Measurements from ENCODE around the gene TRAP1.

Gene TRAP1

DNA sequence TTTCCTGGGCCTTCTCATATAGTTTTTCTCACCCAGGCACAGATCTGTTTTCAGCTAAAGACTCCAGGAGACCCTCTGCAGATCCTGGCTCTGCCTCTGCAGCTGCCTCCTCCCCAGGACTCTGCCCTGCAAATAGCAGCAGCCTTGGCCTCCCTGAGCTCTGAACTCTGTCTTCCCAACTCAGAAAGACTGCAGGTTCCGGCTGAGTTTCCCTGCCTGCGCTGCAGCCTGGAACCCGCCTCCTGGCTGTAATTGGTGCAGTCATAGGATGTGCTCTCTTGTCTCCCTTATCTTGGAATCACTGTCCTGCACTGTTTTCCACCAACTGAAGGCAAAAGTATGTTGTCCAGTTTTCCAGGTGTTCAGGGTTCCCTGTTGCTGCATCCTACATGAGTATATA is 77.1 kb downstream of the TRAP1 start:
- DNase-seq (ENCODE audit: low spot score): no peak
- TF ChIP-seq, protein P1, sequence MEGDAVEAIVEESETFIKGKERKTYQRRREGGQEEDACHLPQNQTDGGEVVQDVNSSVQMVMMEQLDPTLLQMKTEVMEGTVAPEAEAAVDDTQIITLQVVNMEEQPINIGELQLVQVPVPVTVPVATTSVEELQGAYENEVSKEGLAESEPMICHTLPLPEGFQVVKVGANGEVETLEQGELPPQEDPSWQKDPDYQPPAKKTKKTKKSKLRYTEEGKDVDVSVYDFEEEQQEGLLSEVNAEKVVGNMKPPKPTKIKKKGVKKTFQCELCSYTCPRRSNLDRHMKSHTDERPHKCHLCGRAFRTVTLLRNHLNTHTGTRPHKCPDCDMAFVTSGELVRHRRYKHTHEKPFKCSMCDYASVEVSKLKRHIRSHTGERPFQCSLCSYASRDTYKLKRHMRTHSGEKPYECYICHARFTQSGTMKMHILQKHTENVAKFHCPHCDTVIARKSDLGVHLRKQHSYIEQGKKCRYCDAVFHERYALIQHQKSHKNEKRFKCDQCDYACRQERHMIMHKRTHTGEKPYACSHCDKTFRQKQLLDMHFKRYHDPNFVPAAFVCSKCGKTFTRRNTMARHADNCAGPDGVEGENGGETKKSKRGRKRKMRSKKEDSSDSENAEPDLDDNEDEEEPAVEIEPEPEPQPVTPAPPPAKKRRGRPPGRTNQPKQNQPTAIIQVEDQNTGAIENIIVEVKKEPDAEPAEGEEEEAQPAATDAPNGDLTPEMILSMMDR (IDR thresholded peaks at IDR 0.05; ENCODE audit: extremely low read depth, missing control alignments): no peak

DNA sequence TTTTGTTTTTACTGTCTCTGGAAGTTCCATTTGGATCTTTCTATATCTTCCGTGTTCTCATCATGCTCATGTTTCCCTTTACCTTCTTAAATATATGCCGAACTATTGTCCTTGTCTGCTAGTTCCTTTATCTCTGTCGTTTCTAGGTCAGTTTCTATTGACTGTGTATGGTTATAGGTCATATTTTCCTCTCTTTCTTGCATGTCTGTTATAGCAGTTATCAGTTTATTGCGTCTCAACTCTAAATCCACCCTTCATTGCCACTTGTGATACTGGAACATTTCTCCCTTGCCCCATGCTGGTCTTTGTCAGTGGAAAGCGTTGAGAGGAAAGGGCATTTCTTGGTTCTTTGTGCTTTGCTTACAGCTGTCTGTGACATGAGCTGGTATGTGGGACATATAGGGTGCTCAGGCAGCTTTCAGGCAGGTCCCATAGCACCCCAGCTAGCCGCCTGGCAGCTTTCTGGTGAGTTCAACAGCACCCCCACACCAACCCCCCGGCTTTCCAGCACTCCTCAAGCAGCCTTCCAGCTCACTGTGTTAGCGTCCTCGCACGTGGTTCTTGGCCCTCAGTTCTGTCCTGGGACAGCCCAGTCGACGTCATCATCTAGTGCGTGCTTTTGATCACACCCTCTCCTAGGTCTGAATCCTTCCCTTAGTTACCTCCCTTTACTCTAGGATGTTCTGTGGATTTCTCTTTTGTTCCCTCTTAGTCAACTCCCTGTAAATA is 78.2 kb downstream of the TRAP1 start:
- TF ChIP-seq, protein P1 (IDR thresholded peaks at IDR 0.05; ENCODE audit: extremely low read depth, missing control alignments): no peak
- no peak for DNase-seq (ENCODE audit: low spot score)

DNA sequence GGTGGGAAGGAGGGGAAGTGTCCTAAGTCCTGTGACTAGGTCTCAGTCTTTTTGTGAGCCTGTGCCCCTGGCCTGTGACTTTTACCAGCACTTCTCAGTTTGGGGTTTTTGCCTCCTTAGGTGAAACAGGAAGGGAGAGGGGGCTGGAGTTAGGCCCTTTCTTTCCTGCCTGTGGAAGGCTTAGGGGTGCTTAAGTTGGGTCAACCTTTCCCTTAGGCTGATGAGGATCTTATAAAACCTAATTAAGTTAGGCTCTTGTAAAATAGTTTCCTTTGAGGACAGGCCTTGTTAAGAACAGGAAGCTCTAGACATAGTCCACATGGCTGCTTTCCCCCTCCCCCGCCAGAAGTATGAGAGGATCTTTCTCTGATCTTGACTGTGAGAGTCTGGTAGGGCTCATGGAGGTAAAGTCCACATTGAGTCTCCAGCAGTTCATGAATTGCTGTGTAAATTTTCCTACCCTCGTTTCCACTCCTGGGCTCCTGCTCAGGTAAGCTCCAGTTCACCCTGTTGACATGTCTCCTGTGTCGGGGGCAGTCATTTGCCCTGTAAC is 79.9 kb downstream of the TRAP1 start:
- DNase-seq (ENCODE audit: low spot score): peak; percentile 51
- TF ChIP-seq, protein P1 (IDR thresholded peaks at IDR 0.05; ENCODE audit: extremely low read depth, missing control alignments): no peak

DNA sequence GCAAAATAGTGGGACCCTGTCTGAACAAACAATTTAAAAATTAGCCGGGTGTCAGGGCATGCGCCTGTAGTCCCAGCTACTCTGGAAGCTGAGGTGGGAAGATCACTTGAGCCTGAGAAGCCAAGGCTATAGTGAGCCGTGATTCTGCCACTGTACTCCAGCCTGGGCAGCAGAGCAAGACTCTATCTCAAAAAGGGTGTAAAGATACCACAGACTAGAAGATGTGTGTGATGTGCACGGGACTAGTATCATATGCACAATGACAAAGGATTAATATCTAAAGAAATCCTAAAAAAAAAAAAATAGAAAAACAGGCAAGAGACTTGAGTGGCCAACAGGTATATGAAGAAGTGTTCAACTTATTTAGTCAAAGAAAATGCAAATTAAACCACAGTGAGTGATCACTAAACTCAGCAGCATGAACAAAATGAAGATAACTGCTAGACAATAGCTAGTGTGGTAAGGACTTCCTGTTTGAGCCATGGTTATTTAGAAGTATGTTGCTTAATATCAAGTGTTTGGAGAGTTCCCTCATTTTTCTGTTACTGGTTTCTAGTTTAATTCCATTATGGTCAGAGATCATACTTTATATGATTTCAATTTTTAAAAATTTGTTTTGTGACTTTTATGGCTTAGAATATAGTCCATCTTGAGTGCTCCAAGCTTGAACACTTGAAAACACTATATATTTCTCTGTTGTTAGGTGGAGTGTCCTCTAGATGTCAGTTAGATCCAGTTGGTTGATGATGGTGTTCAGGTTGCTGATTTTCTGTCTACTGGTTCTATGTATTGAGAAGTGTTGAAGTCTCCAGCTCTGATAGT is 91.2 kb downstream of the TRAP1 start:
- TF ChIP-seq, protein P1 (IDR thresholded peaks at IDR 0.05; ENCODE audit: extremely low read depth, missing control alignments): no peak
- DNase-seq (ENCODE audit: low spot score): peak; percentile 56

DNA sequence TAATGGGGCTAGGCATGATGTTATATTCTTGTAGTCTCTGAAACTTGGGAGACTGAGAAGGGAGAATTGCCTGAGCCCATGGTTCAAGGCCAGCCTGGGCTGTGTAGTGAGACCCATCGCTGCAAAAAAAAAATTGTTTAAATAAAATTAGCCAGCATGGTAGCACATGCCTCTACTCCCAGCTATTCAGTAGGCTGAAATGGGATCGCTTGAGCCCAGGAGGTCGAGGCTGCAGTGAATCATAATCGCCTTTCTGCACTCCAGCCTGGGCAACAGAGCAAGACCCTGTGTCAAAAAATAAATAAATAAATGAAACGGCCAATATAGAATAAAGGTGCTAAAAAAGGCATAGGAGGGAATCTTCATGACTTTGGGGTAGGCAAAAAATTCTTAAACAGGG is 92.0 kb downstream of the TRAP1 start:
- TF ChIP-seq, protein P1 (IDR thresholded peaks at IDR 0.05; ENCODE audit: extremely low read depth, missing control alignments): no peak
- no peak for DNase-seq (ENCODE audit: low spot score)

DNA sequence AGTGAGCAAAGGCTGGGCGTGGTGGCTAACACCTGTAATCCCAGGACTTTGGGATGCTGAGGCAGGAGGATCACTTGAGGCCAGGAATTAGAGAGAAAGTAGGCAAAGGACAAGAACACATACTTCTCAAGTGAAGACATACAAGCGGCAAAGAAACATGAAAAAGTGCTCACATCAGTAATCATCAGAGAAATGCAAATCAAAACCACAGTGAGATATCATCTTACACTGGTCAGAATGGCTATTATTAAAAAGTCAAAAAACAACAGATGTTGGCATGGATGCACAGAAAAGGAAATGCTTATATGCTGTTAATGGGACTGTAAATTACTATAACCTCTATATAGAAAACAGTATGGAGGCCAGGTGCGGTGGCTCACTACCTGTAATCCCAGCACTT is 93.7 kb downstream of the TRAP1 start:
- DNase-seq (ENCODE audit: low spot score): no peak
- TF ChIP-seq, protein P1 (IDR thresholded peaks at IDR 0.05; ENCODE audit: extremely low read depth, missing control alignments): no peak

DNA sequence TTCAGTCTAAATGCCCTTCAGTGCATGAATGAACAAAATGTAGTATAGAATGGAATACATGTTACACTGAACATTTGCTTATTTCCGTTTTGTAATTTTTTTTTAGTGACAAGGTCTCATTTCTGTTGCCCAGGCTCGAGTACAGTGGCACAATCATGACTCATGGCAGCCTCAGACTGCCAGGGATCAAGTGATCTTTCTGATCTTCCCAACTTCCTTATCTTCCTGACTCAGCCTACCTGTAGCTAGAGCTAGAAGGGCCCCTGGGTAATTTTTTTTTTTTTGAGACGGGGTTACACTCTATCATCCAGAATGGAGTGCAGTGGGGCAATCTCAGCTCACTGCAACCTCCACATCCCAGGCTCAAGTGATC is 98.6 kb downstream of the TRAP1 start:
- TF ChIP-seq, protein P1 (IDR thresholded peaks at IDR 0.05; ENCODE audit: extremely low read depth, missing control alignments): no peak
- DNase-seq (ENCODE audit: low spot score): no peak
